GM18502 (cell line): ENCODE results near the gene PGM3.
"Not testable (repeated sequence)": the region's sequence is repeated elsewhere in the genome, so short reads cannot be mapped to it uniquely, and the experiment has no call there.

ENCODE experiments used
- ATAC-seq: cut with Tn5 transposase; IDR thresholded peaks from one replicate; pipeline ENCODE4 v1.9.1; 2021; ENCODE audit warnings: mild to moderate bottlenecking; ENCODE audit not compliant: unreplicated experiment, poor library complexity

Gene PGM3, protein sequence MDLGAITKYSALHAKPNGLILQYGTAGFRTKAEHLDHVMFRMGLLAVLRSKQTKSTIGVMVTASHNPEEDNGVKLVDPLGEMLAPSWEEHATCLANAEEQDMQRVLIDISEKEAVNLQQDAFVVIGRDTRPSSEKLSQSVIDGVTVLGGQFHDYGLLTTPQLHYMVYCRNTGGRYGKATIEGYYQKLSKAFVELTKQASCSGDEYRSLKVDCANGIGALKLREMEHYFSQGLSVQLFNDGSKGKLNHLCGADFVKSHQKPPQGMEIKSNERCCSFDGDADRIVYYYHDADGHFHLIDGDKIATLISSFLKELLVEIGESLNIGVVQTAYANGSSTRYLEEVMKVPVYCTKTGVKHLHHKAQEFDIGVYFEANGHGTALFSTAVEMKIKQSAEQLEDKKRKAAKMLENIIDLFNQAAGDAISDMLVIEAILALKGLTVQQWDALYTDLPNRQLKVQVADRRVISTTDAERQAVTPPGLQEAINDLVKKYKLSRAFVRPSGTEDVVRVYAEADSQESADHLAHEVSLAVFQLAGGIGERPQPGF

DNA sequence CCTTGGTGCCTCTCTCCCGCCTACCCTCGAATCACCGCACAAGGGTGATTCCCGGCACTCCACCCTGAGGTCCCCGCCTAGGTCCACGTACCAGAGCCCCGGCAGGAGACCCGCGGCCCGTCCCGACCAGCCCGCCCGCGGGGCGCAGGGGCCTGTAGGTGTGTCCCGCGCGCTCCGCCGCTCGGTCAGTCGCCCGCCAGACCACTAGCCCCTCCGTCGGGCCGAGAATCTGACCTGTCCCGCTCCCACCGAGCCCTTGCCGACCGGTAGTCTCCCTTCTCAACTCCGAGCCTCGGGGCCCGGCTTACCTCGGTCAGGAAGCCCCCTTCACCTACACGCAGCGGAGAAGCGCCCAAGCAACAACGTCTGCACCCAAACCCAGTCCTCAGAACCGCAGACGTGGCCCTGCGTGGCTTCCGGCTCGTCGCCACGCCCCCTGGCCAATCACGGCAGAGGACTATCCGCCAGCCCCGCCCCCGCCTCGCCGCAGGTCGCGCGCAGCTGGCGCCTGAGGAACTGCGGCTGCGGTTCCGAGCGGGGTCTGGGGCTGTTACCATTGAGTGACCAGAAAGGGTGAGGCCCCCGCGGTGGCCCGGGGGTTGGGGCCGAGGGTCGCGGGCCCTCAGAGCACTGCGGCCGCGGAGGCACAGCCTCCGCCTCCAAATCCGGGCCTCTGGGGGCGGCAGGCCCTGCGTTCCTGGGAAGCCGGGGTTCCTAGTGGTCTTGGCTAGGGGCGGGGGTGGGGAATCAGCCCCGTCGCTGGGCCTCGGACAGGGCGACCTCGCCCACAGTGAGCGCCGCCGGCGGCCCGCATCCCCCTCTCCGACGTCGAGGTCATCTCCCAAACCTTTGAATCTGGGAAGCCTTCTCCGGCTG, at the start of gene PGM3, which contains the start of gene RWDD2A:
Gene PGM3 (minus strand): TSS at position 395 of the 876 bp plus-strand sequence. CDS start 2,253 bp downstream, outside the sequence.
Gene RWDD2A (plus strand): TSS at position 487 of the 876 bp plus-strand sequence. CDS start 1,095 bp downstream, outside the sequence.
- peak; percentile 98 for ATAC-seq

DNA sequence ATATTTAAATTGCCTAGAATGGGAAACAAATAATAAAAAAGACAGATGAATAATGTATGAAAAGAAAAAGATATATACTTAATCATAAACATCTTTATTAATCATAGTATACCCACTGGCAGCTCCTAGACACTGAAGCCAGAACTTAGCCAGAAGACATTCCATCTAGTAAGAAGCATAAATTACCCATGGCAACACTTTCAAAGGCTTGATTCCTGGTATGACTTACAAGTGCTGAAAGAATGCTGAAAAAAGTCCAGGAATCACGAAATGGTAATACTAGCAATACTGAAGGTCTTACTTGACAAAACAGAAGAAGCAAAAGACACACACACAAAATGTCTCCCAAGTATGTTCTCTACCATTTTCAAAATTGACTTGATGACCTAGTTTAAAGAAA, 38.1 kb upstream of the PGM3 start:
- ATAC-seq: no peak

DNA sequence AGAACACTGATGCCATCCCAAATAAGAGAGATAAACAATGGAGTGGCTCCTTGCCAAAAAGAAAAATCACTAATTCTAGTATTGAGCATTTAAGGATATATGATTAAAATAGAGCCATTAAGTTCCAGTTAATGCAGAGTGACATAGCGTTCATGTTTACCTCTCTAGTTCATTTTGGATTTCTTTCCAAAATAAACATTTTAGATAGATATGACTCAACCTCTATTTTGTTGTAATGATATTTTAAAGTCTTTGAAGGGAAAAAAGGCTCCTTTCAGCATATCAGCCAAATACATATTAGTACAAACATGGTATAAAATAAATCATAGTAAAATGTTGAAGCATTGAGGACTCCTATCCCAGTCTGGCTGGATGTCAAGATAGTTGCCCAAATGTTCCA, 33.5 kb upstream of the PGM3 start:
- no peak for ATAC-seq

DNA sequence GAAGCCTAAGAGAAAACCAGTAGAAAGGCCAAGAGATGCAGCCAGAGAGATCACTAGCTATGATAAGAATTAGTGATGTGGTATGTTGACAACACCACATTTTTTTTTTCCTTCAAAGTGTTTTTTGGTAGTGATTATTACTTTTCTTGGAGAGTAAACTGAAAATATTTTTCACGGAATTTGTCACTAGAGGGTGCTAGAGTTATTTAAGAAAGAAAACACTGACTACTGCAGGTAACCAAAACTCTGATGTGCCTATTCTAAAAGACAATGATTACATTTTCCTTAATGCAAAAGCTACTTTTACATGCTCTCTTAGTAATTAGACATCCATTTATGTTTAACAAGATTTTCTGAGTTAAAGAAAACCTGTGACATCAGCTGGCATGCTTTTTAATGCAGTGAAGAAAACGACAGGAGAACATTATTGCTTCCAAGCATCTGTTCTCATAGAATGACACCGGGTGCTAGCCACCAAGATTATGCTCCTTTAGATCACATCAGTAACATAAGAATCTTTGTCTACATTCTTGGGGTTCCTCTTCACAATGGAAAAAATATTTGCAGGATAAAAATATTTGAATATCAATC, 28.9 kb upstream of the PGM3 start:
- ATAC-seq: no peak

DNA sequence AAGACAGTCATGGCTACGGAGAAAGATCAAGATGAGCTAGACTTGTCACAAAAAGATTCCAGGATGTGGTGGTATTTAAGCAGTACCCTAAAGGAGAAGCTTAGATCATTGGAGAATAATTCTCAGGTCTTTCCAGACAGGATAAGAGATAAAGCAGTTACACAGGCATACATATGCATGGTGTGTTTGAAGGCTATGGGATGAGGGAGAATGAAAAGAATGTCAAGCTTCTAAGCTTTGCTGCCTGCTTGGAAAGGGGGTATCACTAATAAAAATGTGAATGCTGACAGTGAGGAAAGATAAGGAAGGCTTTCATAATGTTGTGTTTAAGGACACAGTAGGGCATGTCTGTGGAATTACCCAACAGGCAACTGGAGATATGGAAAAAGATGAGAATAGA, 28.2 kb upstream of the PGM3 start:
- no peak for ATAC-seq

DNA sequence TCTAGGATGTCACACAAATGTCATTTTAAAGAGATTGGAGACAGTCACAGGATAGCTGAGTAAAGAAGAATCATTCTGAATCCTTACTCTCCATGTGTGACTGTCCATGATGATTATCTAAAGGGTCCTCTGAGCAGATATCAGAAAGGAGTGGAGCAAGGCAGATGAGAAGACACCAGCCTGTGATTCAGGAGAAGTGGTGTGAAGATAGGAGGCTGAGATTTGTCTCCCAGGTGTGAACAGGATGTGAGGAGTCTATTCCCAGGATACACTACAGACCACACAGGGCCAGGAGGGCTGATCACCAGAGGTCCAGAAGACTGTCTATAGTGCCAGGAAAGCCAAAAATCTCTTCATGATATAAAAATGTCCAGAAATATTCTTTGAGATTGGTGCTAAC, 27.1 kb upstream of the PGM3 start:
- no peak for ATAC-seq

DNA sequence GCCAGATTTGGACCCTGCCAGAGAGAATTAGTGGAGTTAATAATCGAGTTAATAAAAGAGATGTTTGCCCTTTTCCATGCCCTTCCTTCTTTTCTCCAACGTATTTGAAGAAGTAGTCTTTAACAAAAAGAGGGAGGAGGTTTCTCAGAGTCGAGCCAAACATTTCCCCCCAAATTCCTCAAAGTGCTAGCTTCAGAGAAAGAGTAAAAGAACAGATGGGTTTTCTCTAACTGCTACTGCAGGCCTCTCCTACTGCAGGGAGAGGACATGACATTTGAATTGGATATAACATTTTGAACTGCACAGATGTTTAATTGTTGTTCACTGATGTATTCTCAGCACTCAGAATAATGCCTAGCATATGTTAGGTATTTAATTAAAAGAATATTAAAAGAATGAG, 25.6 kb upstream of the PGM3 start:
- no peak for ATAC-seq

DNA sequence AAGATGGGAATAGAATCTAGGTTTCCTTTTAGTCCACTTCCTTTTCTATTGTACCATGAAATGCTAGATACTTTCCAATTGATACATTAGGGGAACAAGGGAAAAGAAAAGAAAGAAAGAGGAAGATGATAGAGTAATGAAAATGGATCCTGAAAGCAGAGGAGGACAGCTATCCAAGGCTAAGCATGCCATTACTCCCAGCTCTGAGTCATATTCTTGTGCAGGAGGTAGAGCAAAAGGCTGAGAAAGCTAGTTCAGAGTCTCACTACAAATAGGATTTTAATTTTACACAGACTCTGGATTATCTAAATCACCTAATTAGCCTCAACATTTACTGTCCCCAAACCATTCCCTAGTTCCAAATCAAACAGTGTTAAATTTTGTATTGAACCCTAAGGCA, 23.7 kb upstream of the PGM3 start:
- no peak for ATAC-seq

DNA sequence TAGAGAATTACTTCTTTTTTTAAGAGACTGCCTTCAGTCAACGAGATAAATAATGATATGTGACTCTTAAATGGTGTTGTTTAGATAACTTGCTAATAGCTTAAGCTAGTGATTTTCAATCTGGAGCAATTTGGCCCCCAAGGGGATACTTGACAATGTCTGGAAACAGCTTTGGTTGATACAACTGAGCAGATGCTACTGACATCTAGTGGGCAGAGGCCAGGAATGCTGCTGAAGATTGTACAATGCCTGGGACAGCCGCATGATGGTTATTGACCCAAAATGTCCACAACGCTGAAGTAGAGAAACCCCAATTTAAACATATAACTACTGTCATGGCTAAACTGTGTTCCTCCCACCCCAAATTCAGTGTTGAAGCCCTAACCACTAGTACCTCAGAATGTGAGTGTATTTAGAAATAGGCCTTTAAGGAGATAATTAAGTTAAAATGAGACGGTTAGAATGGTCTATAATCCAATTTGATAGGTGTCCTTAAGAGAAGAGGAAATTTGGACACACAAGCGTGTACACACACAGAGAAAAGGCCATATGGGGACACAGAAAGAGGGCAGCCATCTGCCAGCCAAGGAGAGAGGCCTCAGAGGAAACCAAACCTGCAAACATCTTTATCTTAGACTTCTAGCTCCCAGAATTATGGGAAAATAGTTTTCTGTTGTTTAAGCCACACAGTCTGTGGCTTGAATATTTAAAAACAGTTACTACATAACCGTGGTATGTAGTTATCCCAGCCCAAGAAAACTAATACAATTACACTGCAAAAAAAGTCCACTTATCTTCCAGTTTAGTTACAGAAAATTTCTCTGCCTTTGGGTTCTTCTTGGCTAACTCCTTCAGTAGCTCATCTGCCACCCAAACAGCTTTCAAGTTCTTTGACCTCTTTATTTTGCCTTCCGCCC, 22.3 kb upstream of the PGM3 start:
- ATAC-seq: peak; percentile 100

DNA sequence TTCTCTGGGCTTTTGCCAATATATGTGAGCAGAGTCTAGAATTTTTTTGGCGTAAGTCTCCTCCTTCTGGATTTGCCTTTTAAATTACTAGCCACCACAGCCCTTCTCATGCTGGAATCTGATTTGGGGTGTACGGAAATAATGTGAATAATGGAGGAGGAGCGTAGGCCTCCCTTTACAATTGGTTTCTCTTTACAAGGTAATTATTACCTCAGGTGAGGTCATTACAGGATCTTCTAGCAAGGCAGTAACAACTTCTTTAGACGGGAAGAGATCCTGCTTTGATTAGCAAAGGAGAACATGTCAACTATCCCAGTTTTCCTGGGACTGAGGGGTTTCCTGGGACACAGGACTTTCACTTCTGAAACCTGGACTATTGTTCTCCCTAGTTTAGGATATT, 9.0 kb upstream of the PGM3 start:
- ATAC-seq: no peak

DNA sequence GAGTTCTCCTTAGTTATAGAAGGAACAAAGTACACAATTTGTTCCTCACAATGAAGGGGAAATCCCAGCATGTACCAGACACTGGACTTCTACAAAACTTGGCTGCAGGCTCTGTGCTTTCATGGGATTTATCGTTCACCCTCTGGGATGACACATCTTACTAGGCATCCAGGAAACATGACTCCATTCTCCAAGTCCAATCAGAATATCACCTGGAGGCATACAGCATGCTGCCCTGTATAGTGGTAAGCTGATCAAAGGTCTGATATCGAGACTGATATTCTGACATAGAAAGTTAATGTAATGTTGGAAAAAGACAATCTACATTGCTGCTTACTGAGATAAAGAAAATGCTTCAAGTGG, 6.8 kb upstream of the PGM3 start:
- no peak for ATAC-seq

DNA sequence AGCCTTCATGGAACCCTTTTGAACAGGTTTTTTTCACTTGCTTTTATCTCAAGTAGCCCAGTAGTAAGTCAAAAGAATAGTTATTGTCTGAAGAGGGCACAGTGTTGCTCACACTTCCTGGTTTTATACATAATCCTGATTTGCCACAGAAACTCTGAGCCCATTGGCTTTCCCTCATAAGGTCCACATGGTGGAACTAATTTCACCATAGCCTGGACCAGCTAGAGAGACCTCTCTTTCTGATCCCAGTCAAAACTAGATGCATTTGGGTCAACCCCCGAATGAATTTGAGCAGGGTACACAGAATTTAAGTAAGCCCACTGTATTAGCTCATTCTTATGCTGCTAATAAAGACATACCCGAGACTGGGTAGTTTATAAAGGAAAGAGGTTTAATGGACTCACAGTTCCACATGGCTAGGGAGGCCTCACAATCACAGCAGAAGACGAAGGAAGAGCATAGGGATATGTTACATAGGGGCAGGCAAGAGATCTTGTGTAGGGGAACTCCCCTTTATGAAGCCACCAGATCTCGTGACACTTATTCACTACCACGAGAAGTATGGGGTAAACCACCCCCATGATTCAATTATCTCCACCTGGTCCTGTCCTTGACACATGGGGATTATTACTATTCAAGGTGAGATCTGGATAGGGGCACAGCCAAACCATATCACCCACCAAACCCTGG, 6.3 kb upstream of the PGM3 start:
- ATAC-seq: peak; percentile 73

DNA sequence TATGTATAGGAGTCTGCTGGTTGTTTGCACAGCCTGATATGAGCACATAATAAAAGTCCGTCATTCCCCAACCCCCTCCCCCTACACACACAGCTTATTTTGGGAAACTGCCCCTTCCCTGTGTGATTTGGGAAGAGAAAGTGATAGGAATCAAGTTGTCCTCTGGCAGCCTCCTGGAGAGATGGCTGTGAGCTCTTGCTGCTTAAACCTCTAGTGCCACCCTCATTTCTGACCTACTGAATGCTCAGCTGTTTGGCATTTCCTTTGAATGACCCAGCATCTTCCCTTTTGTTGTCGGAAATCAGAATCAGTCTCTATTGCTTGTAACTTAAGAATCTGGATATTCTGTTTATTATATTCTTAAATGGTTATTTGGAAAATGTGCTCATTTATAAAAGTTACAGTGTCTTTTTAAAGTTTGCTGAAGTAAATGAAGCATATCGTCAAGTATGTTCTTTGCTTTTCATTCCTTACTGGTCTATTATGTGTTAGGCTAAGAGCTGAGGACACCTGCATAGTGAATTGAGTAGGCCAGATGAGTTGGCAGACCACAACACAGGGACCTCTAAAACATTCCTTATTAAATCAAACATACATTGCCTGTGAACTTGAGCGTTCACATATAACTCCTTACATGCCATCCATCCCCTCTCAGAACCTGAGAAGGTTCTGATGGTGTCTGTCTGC, 5.6 kb upstream of the PGM3 start:
- no peak for ATAC-seq

DNA sequence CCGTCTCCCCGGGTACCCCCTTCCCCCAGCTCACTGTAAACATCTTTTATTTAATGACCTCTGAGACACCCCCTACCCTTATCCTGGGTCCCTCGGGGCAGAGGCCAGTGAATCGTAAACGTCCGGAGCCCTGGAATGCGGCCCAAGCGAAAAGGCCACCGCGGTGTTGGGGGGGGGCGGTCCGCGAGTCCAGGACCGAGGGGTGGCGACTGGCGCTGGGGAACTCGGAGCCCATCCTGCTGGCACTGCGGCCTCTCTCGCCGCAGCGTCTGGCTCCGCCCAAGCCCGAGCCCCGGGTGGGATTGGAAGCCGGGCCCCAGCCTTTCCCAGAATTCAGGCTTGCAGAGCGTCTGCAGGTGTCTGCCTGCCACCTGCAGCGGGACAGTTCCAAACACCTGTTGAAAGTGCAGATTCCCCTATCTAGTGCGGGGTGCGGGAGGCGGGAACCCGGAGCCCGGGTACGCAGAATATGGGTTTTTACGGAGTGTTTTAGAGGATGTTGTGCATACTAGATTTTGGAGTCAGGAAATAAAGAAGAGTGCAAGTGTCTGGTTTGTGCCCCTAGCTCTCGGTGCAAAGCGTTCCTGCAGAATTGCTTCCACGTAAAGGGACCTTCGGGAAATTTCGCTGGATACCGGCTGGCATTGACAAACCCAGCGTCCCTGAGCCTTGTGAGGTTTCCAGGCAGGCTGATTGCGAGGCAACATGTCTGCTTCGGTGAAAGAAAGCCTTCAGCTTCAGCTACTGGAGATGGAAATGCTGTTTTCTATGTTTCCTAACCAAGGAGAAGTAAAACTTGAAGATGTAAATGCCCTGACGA, 892 bp upstream of the PGM3 start:
- ATAC-seq: peak; percentile 23

DNA sequence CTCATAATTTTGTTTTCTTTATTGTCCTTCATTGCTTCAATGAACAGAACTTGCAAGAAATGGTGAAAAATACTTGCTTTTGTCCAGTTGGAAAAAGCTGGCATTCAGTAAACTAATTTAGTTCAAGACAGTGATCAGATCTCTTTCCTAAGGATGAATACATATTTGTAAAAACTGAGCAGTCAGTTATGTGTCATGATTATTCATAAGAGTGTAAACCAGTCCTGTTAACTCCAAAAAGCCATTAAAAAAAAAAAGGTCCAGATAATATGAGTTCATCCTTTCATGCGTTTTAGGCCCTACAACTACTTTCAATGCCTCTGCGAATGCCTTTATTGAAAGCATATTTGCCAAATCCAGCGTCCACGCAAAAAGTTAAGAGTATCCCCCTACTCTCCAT, 609 bp downstream of the PGM3 start:
- ATAC-seq: peak; percentile 1

DNA sequence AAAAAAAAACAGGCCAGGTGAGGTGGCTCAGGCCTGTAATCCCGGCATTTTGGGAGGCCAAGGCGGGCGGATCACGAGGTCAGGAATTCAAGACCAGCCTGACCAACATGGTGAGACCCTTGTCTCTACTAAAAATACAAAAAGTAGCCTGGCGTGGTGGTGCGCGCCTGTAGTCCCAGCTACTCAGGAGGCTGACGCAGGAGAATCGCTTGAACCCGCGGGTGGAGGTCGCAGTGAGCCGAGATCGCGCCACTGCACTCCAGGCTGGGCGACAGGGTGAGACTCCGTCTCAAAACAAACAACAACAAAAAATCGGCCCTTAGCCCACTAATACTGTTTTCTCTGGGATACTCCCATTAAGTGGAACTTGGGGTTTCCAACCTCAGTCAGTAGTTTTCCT, 1.1 kb downstream of the PGM3 start:
- ATAC-seq: not testable (repeated sequence)

DNA sequence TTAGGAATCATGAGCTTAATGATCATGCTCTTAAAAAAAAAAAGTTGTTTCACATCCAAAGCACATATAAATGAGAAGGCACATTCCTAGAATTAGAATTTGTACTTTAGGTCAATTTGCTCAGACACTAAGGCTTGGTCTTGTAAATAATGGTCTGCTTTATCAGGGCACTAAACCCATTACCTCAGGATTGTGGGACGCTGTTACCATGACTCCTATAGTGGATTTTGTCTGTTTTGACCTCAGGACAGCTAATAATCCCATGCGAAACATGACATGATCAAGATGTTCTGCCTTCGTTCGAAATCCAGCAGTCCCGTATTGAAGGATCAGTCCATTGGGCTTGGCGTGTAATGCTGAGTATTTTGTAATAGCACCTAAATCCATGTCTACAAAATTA, 2.4 kb downstream of the PGM3 start:
- ATAC-seq: no peak

DNA sequence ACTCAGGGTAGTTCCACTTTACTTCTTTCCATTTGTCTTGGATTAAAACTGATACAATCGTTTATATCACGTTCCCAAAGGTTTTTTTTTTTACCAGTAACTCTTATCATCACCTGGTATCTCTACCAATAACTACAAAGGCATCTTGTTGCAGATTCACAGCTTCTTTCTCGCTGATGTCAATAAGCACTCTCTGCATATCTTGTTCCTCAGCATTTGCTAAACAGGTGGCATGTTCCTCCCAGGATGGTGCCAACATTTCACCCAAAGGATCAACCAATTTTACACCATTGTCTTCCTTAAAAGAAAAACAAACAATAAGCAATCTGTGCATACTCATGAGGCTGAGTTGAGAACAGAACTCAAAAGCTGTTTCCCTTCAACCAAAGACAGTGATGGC, 4.6 kb downstream of the PGM3 start:
- no peak for ATAC-seq
